Activated T-helper 1 cell treated with anti-CD3 and anti-CD28 coated beads, Interleukin-12 subunit alpha, Interleukin-12 subunit beta, Interleukin-2, Interleukin-4 antibody, amounts not matched to agents 30 ng/mL and 10 ng/mL and 1 ng/mL, durations not matched to agents 14 hours and 24 hours and 36 hours (primary cell): Measurements from ENCODE around the gene TBC1D14. TPM values are rescaled to one million over a fixed set of nuclear protein-coding genes. Genes with fewer than 3 reads are reported as not detected.

ENCODE experiments used
- DNase-seq: peaks from one replicate; pipeline ENCODE4 v3.0.0; 2021; ENCODE audit warnings: low spot score
- H3K27ac Mint-ChIP-seq: one replicate; pipeline ENCODE4 v1.8.0; 2021; ENCODE audit warnings: mild to moderate bottlenecking, mixed read lengths
- H3K27me3 Mint-ChIP-seq: one replicate; pipeline ENCODE4 v1.8.0; 2022; ENCODE audit warnings: mild to moderate bottlenecking, moderate library complexity, mixed read lengths; ENCODE audit not compliant: insufficient read depth
- H3K36me3 Mint-ChIP-seq: one replicate; pipeline ENCODE4 v1.8.0; 2021; ENCODE audit warnings: low read depth, mixed read lengths
- H3K4me1 Mint-ChIP-seq: one replicate; pipeline ENCODE4 v1.8.0; 2021; ENCODE audit warnings: low read depth, mixed read lengths
- H3K4me3 Mint-ChIP-seq: one replicate; pipeline ENCODE4 v1.8.0; 2021; ENCODE audit warnings: mild to moderate bottlenecking, moderate library complexity, mixed read lengths
- H3K9me3 Mint-ChIP-seq: one replicate; pipeline ENCODE4 v1.8.0; 2021; ENCODE audit warnings: mixed read lengths
- intact Hi-C: fragments of 100-400 bp; cut with micrococcal nuclease; formaldehyde crosslinking; loops from one replicate; pipeline ENCODE4 v1.15.1; 2024
- total RNA-seq: library from RNA; stranded (reverse); gene quantifications from 2 replicates; pipeline ENCODE4 v1.2.3, GENCODE V29; 2022

The TBC1D14 gene
- total RNA-seq, 1 donor from 2014 or later = 59.7 TPM

GRCh38 chr4:6957148-6957520 lies 47.5 kb downstream of the TBC1D14 start:
- DNase-seq = no peak
- no peak overlapping the region for H3K27ac Mint-ChIP-seq
- no peaks in the 10 kb centered on the region for H3K36me3 Mint-ChIP-seq
- no peak overlapping the region for H3K4me3 Mint-ChIP-seq
- H3K4me1 Mint-ChIP-seq = peaks cover 6% of the 10 kb centered on the region
- no peaks in the 10 kb centered on the region for H3K27me3 Mint-ChIP-seq
- H3K9me3 Mint-ChIP-seq = no peaks in the 10 kb centered on the region
- intact Hi-C loops = no loop called here

- no peak overlapping the region for H3K27ac Mint-ChIP-seq
These were observed 48.4 kb downstream of the TBC1D14 start for GRCh38 chr4:6957994-6958393.

GRCh38 chr4:6959261-6959660 lies 49.6 kb downstream of the TBC1D14 start:
- Mint-ChIP-seq H3K9me3 (no peaks in the 10 kb centered on the region), H3K4me3 (no peak overlapping the region), H3K36me3 (peaks cover 3% of the 10 kb centered on the region), H3K27me3 (no peaks in the 10 kb centered on the region), H3K27ac (no peak overlapping the region), H3K4me1 (peaks cover 4% of the 10 kb centered on the region)
- intact Hi-C loops = no loop called here
- DNase-seq = no peak

More at GRCh38 chr4:6957994-6958393, 48.4 kb downstream of the TBC1D14 start:
- Mint-ChIP-seq H3K27me3 (no peaks in the 10 kb centered on the region), H3K9me3 (no peaks in the 10 kb centered on the region), H3K36me3 (no peaks in the 10 kb centered on the region), H3K4me1 (no peaks in the 10 kb centered on the region), H3K4me3 (no peak overlapping the region)
- DNase-seq = no peak
- intact Hi-C loops = no loop called here

GRCh38 chr4:6960154-6960553 lies 50.5 kb downstream of the TBC1D14 start:
- Mint-ChIP-seq H3K27me3 (no peaks in the 10 kb centered on the region), H3K4me3 (no peak overlapping the region), H3K36me3 (peaks cover 3% of the 10 kb centered on the region), H3K9me3 (no peaks in the 10 kb centered on the region), H3K4me1 (peaks cover 11% of the 10 kb centered on the region), H3K27ac (no peak overlapping the region)
- no peak for DNase-seq
- intact Hi-C loops = no loop called here

- no peak overlapping the region for H3K4me3 Mint-ChIP-seq
- peaks cover 13% of the 10 kb centered on the region for H3K4me1 Mint-ChIP-seq
- intact Hi-C loops = no loop called here
- DNase-seq = no peak
- no peaks in the 10 kb centered on the region for H3K27me3 Mint-ChIP-seq
- no peaks in the 10 kb centered on the region for H3K9me3 Mint-ChIP-seq
- no peak overlapping the region for H3K27ac Mint-ChIP-seq
- peaks cover 3% of the 10 kb centered on the region for H3K36me3 Mint-ChIP-seq
These were observed 51.2 kb downstream of the TBC1D14 start for GRCh38 chr4:6960628-6961412.

- Mint-ChIP-seq H3K4me1 (peaks cover 17% of the 10 kb centered on the region), H3K27ac (no peak overlapping the region), H3K4me3 (no peak overlapping the region), H3K36me3 (peaks cover 3% of the 10 kb centered on the region), H3K27me3 (no peaks in the 10 kb centered on the region), H3K9me3 (no peaks in the 10 kb centered on the region)
- DNase-seq = no peak
- intact Hi-C loops = no loop called here
These were observed 52.0 kb downstream of the TBC1D14 start for GRCh38 chr4:6961496-6962210.

- H3K4me1 Mint-ChIP-seq = peaks cover 17% of the 10 kb centered on the region
- intact Hi-C loops = no loop called here
- no peaks in the 10 kb centered on the region for H3K27me3 Mint-ChIP-seq
- no peak for DNase-seq
- no peak overlapping the region for H3K4me3 Mint-ChIP-seq
- H3K9me3 Mint-ChIP-seq = no peaks in the 10 kb centered on the region
- H3K27ac Mint-ChIP-seq = no peak overlapping the region
- peaks cover 8% of the 10 kb centered on the region for H3K36me3 Mint-ChIP-seq
These were observed 52.8 kb downstream of the TBC1D14 start for GRCh38 chr4:6962211-6963041.

- DNase-seq = no peak
- Mint-ChIP-seq H3K36me3 (peaks cover 10% of the 10 kb centered on the region), H3K9me3 (no peaks in the 10 kb centered on the region), H3K4me1 (peaks cover 17% of the 10 kb centered on the region), H3K27me3 (no peaks in the 10 kb centered on the region), H3K27ac (no peak overlapping the region), H3K4me3 (no peak overlapping the region)
- intact Hi-C loops = no loop called here
These were observed 53.5 kb downstream of the TBC1D14 start for GRCh38 chr4:6963139-6963611.

- H3K36me3 Mint-ChIP-seq = peaks cover 15% of the 10 kb centered on the region
- intact Hi-C loops = no loop called here
These were observed 55.2 kb downstream of the TBC1D14 start for GRCh38 chr4:6964858-6965257.

GRCh38 chr4:6965329-6965728 lies 55.7 kb downstream of the TBC1D14 start:
- no peak for DNase-seq
- Mint-ChIP-seq H3K27ac (no peak overlapping the region), H3K27me3 (no peaks in the 10 kb centered on the region), H3K4me1 (peaks cover 17% of the 10 kb centered on the region), H3K4me3 (no peak overlapping the region), H3K9me3 (no peaks in the 10 kb centered on the region), H3K36me3 (peaks cover 20% of the 10 kb centered on the region)
- intact Hi-C loops = no loop called here

More at GRCh38 chr4:6964858-6965257, 55.2 kb downstream of the TBC1D14 start:
- no peak overlapping the region for H3K4me3 Mint-ChIP-seq
- H3K27me3 Mint-ChIP-seq = no peaks in the 10 kb centered on the region
- H3K9me3 Mint-ChIP-seq = no peaks in the 10 kb centered on the region
- DNase-seq = no peak
- peak overlapping the region; percentile 22 for H3K27ac Mint-ChIP-seq
- peaks cover 17% of the 10 kb centered on the region for H3K4me1 Mint-ChIP-seq

- no peak overlapping the region for H3K27ac Mint-ChIP-seq
These were observed 58.3 kb downstream of the TBC1D14 start for GRCh38 chr4:6967846-6968340.

GRCh38 chr4:6968496-6968895 lies 58.9 kb downstream of the TBC1D14 start:
- Mint-ChIP-seq H3K9me3 (no peaks in the 10 kb centered on the region), H3K27me3 (no peaks in the 10 kb centered on the region), H3K27ac (no peak overlapping the region), H3K4me3 (no peak overlapping the region), H3K36me3 (peaks cover 22% of the 10 kb centered on the region), H3K4me1 (peaks cover 22% of the 10 kb centered on the region)
- DNase-seq = no peak
- intact Hi-C loops = no loop called here

More at GRCh38 chr4:6967846-6968340, 58.3 kb downstream of the TBC1D14 start:
- Mint-ChIP-seq H3K36me3 (peaks cover 22% of the 10 kb centered on the region), H3K9me3 (no peaks in the 10 kb centered on the region), H3K4me3 (no peak overlapping the region), H3K4me1 (peaks cover 22% of the 10 kb centered on the region), H3K27me3 (no peaks in the 10 kb centered on the region)
- intact Hi-C loops = no loop called here
- no peak for DNase-seq
